ENCODE measurements around the gene CTSA. TPM values are rescaled to one million over a fixed set of nuclear protein-coding genes. Genes with fewer than 3 reads are reported as not detected.

The CTSA gene
- total RNA-seq, 1 donor from 2014 or later, result 69.0 TPM

DNA sequence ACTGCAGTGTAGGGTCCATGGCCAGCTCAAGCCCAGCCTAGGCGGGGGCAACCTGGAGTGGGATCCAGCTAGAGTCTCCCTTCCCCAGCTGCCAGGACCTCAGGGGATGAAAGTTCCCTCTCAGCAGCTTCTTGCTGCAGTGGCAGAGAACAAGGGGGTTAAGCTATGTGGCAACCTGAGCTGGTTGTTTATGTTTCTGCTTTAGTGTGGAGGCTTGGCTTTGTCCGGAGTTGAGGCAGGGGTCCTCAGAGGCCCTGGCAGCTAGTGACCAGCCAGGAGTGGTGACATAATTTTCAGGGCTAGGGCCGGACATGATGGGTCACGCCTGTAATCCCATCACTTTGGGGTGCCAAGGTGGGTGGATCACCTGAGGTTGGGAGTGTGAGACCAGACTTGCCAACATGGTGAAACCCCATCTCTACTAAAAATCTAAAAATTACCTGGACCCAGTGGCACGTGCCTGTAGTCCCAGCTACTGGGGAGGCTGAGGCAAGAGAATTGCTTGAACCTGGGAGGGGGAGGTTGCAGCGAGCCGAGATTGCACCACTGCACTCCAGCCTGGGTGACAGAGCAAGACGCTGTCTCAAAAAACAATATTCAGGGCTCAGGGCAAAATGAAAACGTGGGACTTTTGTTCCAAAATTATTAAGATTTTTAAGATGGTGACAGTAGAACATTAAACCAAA lies 34.8 kb downstream of the CTSA start:
- no peak overlapping the region for H3K27ac Mint-ChIP-seq (ENCODE audit: unreplicated experiment)
- Histone ChIP-seq H3K79me2 (ENCODE audit: insufficient read depth, low read length) (no peaks in the 10 kb centered on the region), H3K4me1 (ENCODE audit: insufficient read depth, low read length) (no peaks in the 10 kb centered on the region)

DNA sequence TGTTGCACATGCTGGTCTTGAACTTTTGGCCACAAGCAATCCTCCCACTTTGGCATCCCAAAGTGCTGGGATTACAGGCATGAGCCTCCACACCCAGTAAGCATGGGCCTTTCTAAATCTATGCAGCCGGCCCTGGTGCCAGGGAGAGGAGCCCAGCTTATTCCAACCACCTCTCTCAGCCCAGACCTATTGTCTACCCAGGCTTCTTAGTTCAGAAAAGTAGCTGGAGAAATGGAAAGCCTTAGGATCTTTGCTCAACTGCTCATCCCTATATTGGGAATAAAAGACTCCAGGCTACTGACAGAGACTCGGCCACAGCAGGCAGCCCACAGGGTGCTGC lies 35.6 kb downstream of the CTSA start:
- H3K4me3 ChIP-seq (ENCODE audit: insufficient read depth, low read depth, low read length), result no peak overlapping the region
- FAIRE-seq (no peak), DNase-seq (ENCODE audit: low read depth) (no peak)
- H3K27ac ChIP-seq (ENCODE audit: low read depth, low read length), result no peak overlapping the region
- no peaks in the 10 kb centered on the region for H4K20me1 ChIP-seq (ENCODE audit: insufficient read depth, low read length)
- H3K27ac Mint-ChIP-seq (ENCODE audit: unreplicated experiment), result no peak overlapping the region
- H3K4me1 Mint-ChIP-seq (ENCODE audit: low read depth, unreplicated experiment), result peaks cover 4% of the 10 kb centered on the region
- no peaks in the 10 kb centered on the region for H3K36me3 ChIP-seq (ENCODE audit: insufficient read depth, low read length)
- H3K4me1 ChIP-seq (ENCODE audit: insufficient read depth, low read length), result no peaks in the 10 kb centered on the region
- H3K4me3 Mint-ChIP-seq (ENCODE audit: unreplicated experiment), result no peak overlapping the region
- no peaks in the 10 kb centered on the region for H3K36me3 Mint-ChIP-seq (ENCODE audit: low read depth, unreplicated experiment)
- H3K9ac ChIP-seq (ENCODE audit: low read length), result no peak overlapping the region
- H3K27me3 ChIP-seq (ENCODE audit: insufficient read depth, low read length), result no peaks in the 10 kb centered on the region
- no peak overlapping the region for H2AFZ ChIP-seq (ENCODE audit: low read depth, low read length)
- TF ChIP-seq EZH2 (IDR thresholded peaks at IDR 0.05; ENCODE audit: insufficient read depth, low read length), result no peak
- TF ChIP-seq, protein P1, sequence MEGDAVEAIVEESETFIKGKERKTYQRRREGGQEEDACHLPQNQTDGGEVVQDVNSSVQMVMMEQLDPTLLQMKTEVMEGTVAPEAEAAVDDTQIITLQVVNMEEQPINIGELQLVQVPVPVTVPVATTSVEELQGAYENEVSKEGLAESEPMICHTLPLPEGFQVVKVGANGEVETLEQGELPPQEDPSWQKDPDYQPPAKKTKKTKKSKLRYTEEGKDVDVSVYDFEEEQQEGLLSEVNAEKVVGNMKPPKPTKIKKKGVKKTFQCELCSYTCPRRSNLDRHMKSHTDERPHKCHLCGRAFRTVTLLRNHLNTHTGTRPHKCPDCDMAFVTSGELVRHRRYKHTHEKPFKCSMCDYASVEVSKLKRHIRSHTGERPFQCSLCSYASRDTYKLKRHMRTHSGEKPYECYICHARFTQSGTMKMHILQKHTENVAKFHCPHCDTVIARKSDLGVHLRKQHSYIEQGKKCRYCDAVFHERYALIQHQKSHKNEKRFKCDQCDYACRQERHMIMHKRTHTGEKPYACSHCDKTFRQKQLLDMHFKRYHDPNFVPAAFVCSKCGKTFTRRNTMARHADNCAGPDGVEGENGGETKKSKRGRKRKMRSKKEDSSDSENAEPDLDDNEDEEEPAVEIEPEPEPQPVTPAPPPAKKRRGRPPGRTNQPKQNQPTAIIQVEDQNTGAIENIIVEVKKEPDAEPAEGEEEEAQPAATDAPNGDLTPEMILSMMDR (IDR thresholded peaks at IDR 0.05; ENCODE audit: insufficient read depth, low read depth, low read length), result no peak
- H3K4me2 ChIP-seq (ENCODE audit: low read length), result no peak overlapping the region
- no peaks in the 10 kb centered on the region for H3K9me3 ChIP-seq (ENCODE audit: insufficient read depth, low read depth, low read length)
- H3K9me3 Mint-ChIP-seq (ENCODE audit: unreplicated experiment), result no peaks in the 10 kb centered on the region
- H3K27me3 Mint-ChIP-seq (ENCODE audit: low read depth, unreplicated experiment), result no peaks in the 10 kb centered on the region
- no peaks in the 10 kb centered on the region for H3K79me2 ChIP-seq (ENCODE audit: insufficient read depth, low read length)

More for the DNA sequence above, 34.8 kb downstream of the CTSA start:
- H3K27ac ChIP-seq (ENCODE audit: low read depth, low read length), result no peak overlapping the region
- no peak for FAIRE-seq
- H3K27me3 ChIP-seq (ENCODE audit: insufficient read depth, low read length), result no peaks in the 10 kb centered on the region
- DNase-seq (ENCODE audit: low read depth), result no peak
- no peak overlapping the region for H3K4me3 ChIP-seq (ENCODE audit: insufficient read depth, low read depth, low read length)
- no peak overlapping the region for H3K4me2 ChIP-seq (ENCODE audit: low read length)
- TF ChIP-seq, protein P1 (IDR thresholded peaks at IDR 0.05; ENCODE audit: insufficient read depth, low read depth, low read length), result no peak
- TF ChIP-seq EZH2 (IDR thresholded peaks at IDR 0.05; ENCODE audit: insufficient read depth, low read length), result no peak
- H3K9ac ChIP-seq (ENCODE audit: low read length), result no peak overlapping the region
- H3K36me3 ChIP-seq (ENCODE audit: insufficient read depth, low read length), result no peaks in the 10 kb centered on the region
- no peaks in the 10 kb centered on the region for H3K9me3 ChIP-seq (ENCODE audit: insufficient read depth, low read depth, low read length)
- H2AFZ ChIP-seq (ENCODE audit: low read depth, low read length), result no peak overlapping the region
- Mint-ChIP-seq H3K9me3 (ENCODE audit: unreplicated experiment) (no peaks in the 10 kb centered on the region), H3K4me1 (ENCODE audit: low read depth, unreplicated experiment) (peaks cover 4% of the 10 kb centered on the region), H3K36me3 (ENCODE audit: low read depth, unreplicated experiment) (peaks cover 2% of the 10 kb centered on the region), H3K27me3 (ENCODE audit: low read depth, unreplicated experiment) (no peaks in the 10 kb centered on the region), H3K4me3 (ENCODE audit: unreplicated experiment) (no peak overlapping the region)
- H4K20me1 ChIP-seq (ENCODE audit: insufficient read depth, low read length), result no peaks in the 10 kb centered on the region

DNA sequence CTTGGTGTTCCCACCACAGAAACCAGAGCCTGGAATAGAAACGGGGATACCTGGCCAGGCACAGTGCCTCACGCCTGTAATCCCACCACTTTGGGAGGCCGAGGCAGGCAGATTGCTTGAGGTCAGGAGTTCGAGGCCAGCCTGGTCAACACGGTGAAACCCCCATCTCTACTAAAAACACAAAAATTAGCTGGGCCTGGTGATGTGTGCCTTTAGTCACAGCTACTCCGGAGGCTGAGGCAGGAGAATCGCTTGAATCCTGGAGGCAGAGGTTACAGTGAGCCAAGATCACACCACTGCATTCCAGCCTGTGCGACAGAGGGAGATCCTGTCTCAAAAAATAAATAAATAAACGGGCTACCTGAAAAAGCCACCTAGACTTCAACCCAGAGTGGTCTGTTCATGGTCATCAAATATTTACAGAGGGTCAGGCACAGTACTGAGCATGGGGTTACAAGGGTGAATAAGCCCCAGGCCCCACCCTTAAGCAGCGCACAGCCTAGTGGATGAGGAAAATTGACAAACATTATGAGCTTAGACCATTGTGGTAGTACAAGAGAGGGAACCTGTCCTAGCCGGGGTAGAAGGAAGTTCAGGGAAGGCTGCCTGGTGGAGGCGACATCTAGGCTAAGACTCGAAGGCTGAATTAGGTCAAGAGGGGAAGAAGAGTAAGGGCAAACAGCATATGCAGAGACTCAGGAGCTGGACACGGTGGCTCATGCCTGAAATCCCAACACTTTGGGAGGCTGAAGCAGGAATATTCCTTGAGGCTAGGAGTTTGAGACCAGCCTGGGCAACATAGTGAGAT lies 36.1 kb downstream of the CTSA start:
- Mint-ChIP-seq H3K27ac (ENCODE audit: unreplicated experiment) (no peak overlapping the region), H3K4me3 (ENCODE audit: unreplicated experiment) (no peak overlapping the region)
- no peaks in the 10 kb centered on the region for H3K79me2 ChIP-seq (ENCODE audit: insufficient read depth, low read length)

More for the DNA sequence above, 36.1 kb downstream of the CTSA start:
- no peak for FAIRE-seq
- no peaks in the 10 kb centered on the region for H3K36me3 Mint-ChIP-seq (ENCODE audit: low read depth, unreplicated experiment)
- Histone ChIP-seq H3K9ac (ENCODE audit: low read length) (no peak overlapping the region), H3K4me3 (ENCODE audit: insufficient read depth, low read depth, low read length) (no peak overlapping the region), H2AFZ (ENCODE audit: low read depth, low read length) (no peak overlapping the region), H3K27me3 (ENCODE audit: insufficient read depth, low read length) (no peaks in the 10 kb centered on the region), H3K4me2 (ENCODE audit: low read length) (no peak overlapping the region), H4K20me1 (ENCODE audit: insufficient read depth, low read length) (no peaks in the 10 kb centered on the region), H3K9me3 (ENCODE audit: insufficient read depth, low read depth, low read length) (no peaks in the 10 kb centered on the region), H3K4me1 (ENCODE audit: insufficient read depth, low read length) (no peaks in the 10 kb centered on the region), H3K36me3 (ENCODE audit: insufficient read depth, low read length) (no peaks in the 10 kb centered on the region), H3K27ac (ENCODE audit: low read depth, low read length) (no peak overlapping the region)
- DNase-seq (ENCODE audit: low read depth), result no peak
- no peaks in the 10 kb centered on the region for H3K9me3 Mint-ChIP-seq (ENCODE audit: unreplicated experiment)
- H3K27me3 Mint-ChIP-seq (ENCODE audit: low read depth, unreplicated experiment), result no peaks in the 10 kb centered on the region
- H3K4me1 Mint-ChIP-seq (ENCODE audit: low read depth, unreplicated experiment), result peaks cover 4% of the 10 kb centered on the region
- TF ChIP-seq, protein P1 (IDR thresholded peaks at IDR 0.05; ENCODE audit: insufficient read depth, low read depth, low read length), result no peak
- no peak for TF ChIP-seq EZH2 (IDR thresholded peaks at IDR 0.05; ENCODE audit: insufficient read depth, low read length)

Data from astrocyte (in vitro differentiated cells and primary cell).